HCT116 (cell line): ENCODE measurements around the gene TMCO4. TPM values are rescaled to one million over a fixed set of nuclear protein-coding genes. Genes with fewer than 3 reads are reported as not detected.

Experiments
- ATAC-seq: fragments of 200-7000 bp; cut with Tn5 transposase; 2 replicates; pipeline ENCODE4 v1.9.1; 2020; ENCODE audit warnings: mild to moderate bottlenecking, moderate library complexity
- BruUV-seq: library from RNA; stranded (reverse); fragments of 400-500 nt; replicated peaks from 2 replicates; lab custom pipeline; 2021; lab: Mats Ljungman, UMichigan
- CTCF ChIA-PET: fragments of 300-600 bp; sonication (Branson Sonifier 250); formaldehyde crosslinking; loops from one replicate; lab custom pipeline; 2021; ENCODE audit warnings: antibody characterized with exemption; lab: Charles Lee
- POLR2A ChIA-PET: fragments of 300-600, 350-600 bp; sonication (Branson Sonifier 250); formaldehyde crosslinking; loops from one replicate; lab custom pipeline; 2021; ENCODE audit warnings: antibody characterized with exemption; lab: Charles Lee
- RAD21 ChIA-PET, 2 experiments: fragments of 300-600 bp; sonication (Branson Sonifier 250); formaldehyde crosslinking; loops; one replicate each; lab custom pipeline; 2023; ENCODE audit warnings: low total read pairs in 2 of 2; ENCODE audit not compliant: uncharacterized antibody in 2 of 2, unreplicated experiment in 2 of 2, low non-redundant PET in 1 of 2; lab: Charles Lee
- DNase-seq: peaks from one replicate; pipeline ENCODE4 v3.0.0-alpha.2; 2010; ENCODE audit warnings: low read depth, low spot score
- H2AFZ ChIP-seq: fragments of 200-600 bp; shearing (Covaris generic), sonication (generic); 2 replicates; pipeline ENCODE4 v1.6.1; 2017; ENCODE audit warnings: low read depth, mixed run types, mixed read lengths, antibody characterized with exemption, low read length; ENCODE audit not compliant: poor library complexity, severe bottlenecking
- H3K27ac ChIP-seq: 2 replicates; pipeline ENCODE4 v1.5.1; 2012; ENCODE audit warnings: low read depth, low read length
- H3K27me3 ChIP-seq: fragments of 200-600 bp; sonication (generic); 2 replicates; pipeline ENCODE4 v1.6.1; 2016; ENCODE audit warnings: mixed run types, low read length, mixed read lengths; ENCODE audit not compliant: insufficient read depth
- H3K36me3 ChIP-seq, 2 experiments: fragments of 200-500 bp in 1 of 2; fragments of 200-600 bp in 1 of 2; sonication (Bioruptor generic) in 1 of 2; sonication (generic) in 1 of 2; 2 replicates each; pipeline versions ENCODE4 v1.5.1 to v1.6.1; 2014 to 2016; ENCODE audit warnings: low read length in 2 of 2, inconsistent platforms in 1 of 2, mixed read lengths in 1 of 2, mixed run types in 1 of 2; ENCODE audit not compliant: insufficient read depth in 2 of 2, control insufficient read depth in 1 of 2
- H3K4me1 ChIP-seq, 2 experiments: fragments of 200-600 bp in 1 of 2; sonication (generic) in 1 of 2; 2 replicates each; pipeline versions ENCODE4 v1.5.1 to v1.6.1; 2012 to 2017; ENCODE audit warnings: low read length in 2 of 2, inconsistent platforms in 1 of 2, mild to moderate bottlenecking in 1 of 2, mixed read lengths in 1 of 2, mixed run types in 1 of 2, moderate library complexity in 1 of 2; ENCODE audit not compliant: insufficient read depth in 2 of 2, control insufficient read depth in 1 of 2
- H3K4me2 ChIP-seq: fragments of 200-600 bp; sonication (generic); 2 replicates; pipeline ENCODE4 v1.6.1; 2017; ENCODE audit warnings: mixed run types, low read length, mixed read lengths
- H3K4me3 ChIP-seq, 2 experiments: fragments of 200-600 bp in 1 of 2; sonication (generic) in 1 of 2; replicated peaks in 1 of 2; 2 replicates each; pipeline ENCODE4 v1.5.1; 2011 to 2016; ENCODE audit warnings: low read length in 2 of 2, control low read depth in 1 of 2, low read depth in 1 of 2, mild to moderate bottlenecking in 1 of 2, mixed read lengths in 1 of 2, mixed run types in 1 of 2
- H3K79me2 ChIP-seq: fragments of 200-600 bp; sonication (generic); 2 replicates; pipeline ENCODE4 v1.6.1; 2017; ENCODE audit warnings: mild to moderate bottlenecking, mixed run types, low read length, moderate library complexity, mixed read lengths; ENCODE audit not compliant: insufficient read depth
- H3K9ac ChIP-seq: fragments of 200-600 bp; sonication (generic); 2 replicates; pipeline ENCODE4 v1.6.1; 2016; ENCODE audit warnings: low read length, mixed read lengths
- H3K9me2 ChIP-seq: fragments of 200-600 bp; sonication (generic), shearing (Covaris generic); 2 replicates; pipeline ENCODE4 v1.6.1; 2017; ENCODE audit warnings: mixed run types, mild to moderate bottlenecking, moderate library complexity; ENCODE audit not compliant: insufficient read depth
- H3K9me3 ChIP-seq, 2 experiments: fragments of 200-500 bp in 1 of 2; fragments of 200-600 bp in 1 of 2; sonication (Bioruptor generic) in 1 of 2; sonication (generic) in 1 of 2; 2 replicates each; pipeline ENCODE4 v1.6.1; 2014 to 2017; ENCODE audit warnings: low read length in 2 of 2, mixed read lengths in 2 of 2, inconsistent platforms in 1 of 2, low read depth in 1 of 2, mild to moderate bottlenecking in 1 of 2, mixed run types in 1 of 2, moderate library complexity in 1 of 2; ENCODE audit not compliant: control insufficient read depth in 1 of 2, insufficient read depth in 1 of 2
- H4K20me1 ChIP-seq: fragments of 200-600 bp; sonication (generic), shearing (Covaris generic); 2 replicates; pipeline ENCODE4 v1.6.1; 2017; ENCODE audit warnings: mixed run types, mild to moderate bottlenecking, moderate library complexity; ENCODE audit not compliant: insufficient read depth
- EGR1 ChIP-seq: IDR thresholded peaks from 2 replicates; pipeline ENCODE4 v1.6.1; 2012; ENCODE audit warnings: low read depth
- ELF1 ChIP-seq: IDR thresholded peaks from 2 replicates; pipeline ENCODE4 v1.6.1; 2012; ENCODE audit warnings: low read depth, borderline replicate concordance
- POLR2A ChIP-seq: IDR thresholded peaks from 2 replicates; pipeline ENCODE4 v1.7.0; 2011; ENCODE audit warnings: borderline replicate concordance; ENCODE audit not compliant: insufficient read depth, insufficient read length; ENCODE audit errors: extremely low read depth
- POLR2AphosphoS5 ChIP-seq: IDR thresholded peaks from 2 replicates; pipeline ENCODE4 v1.6.1; 2011; ENCODE audit warnings: mild to moderate bottlenecking, low read depth, low read length, moderate library complexity
- RAD21 ChIP-seq: IDR thresholded peaks from 2 replicates; pipeline ENCODE4 v1.6.1; 2012; ENCODE audit warnings: low read depth, mild to moderate bottlenecking
- YY1 ChIP-seq: IDR thresholded peaks from 2 replicates; pipeline ENCODE4 v1.6.1; 2011; ENCODE audit warnings: low read length, low read depth, moderate library complexity, mild to moderate bottlenecking; ENCODE audit not compliant: insufficient replicate concordance; ENCODE audit errors: extremely low read depth
- ZNF274 ChIP-seq: fragments of 200-500 bp; sonication (Bioruptor generic); IDR thresholded peaks from 2 replicates; pipeline ENCODE4 v1.6.1; 2014; ENCODE audit warnings: mild to moderate bottlenecking, low read depth, low read length, inconsistent platforms
- intact Hi-C: fragments of 100-400 bp; cut with micrococcal nuclease; formaldehyde crosslinking; loops from 2 replicates; pipeline ENCODE4 v1.10.0; 2022
- total RNA-seq: library from RNA; stranded (reverse); gene quantifications from one replicate; pipeline ENCODE4 v1.2.1, GENCODE V29; 2021; ENCODE audit not compliant: unreplicated experiment

TMCO4 gene
- total RNA-seq, 1 experiment from 2014 or later = 12.7 TPM

DNA sequence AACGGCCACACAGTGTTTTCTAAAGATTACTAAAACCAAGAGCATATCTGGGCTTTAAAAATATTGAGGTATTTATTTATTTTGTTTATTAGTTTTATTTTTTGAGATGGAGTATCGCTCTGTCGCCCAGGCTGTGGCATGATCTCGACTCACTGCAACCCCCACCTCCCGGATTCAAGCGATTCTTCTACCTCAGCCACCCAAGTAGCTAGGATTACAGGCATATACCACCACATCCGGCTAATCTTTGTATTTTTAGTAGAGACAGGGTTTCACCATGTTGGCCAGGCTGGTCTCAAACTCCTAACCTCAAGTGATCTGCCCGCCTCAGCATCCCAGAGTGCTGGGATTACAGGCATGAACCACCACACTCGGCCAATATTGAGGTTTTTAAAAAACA is 23.9 kb downstream of the TMCO4 start:
- Histone ChIP-seq H3K9me2 (no peaks in the 10 kb centered on the region), H4K20me1 (no peaks in the 10 kb centered on the region), H3K4me2 (no peak overlapping the region), H3K9ac (no peak overlapping the region), H3K4me3 (no peak overlapping the region), H3K36me3 (no peaks in the 10 kb centered on the region), H3K4me1 (no peaks in the 10 kb centered on the region; a peak in 1 of 4 replicates), H3K27me3 (no peaks in the 10 kb centered on the region), H3K27ac (no peak overlapping the region), H3K9me3 (no peaks in the 10 kb centered on the region), H2AFZ (no peak overlapping the region), H3K79me2 (no peaks in the 10 kb centered on the region)
- POLR2A ChIA-PET = no interaction called here
- DNase-seq = no peak
- CTCF ChIA-PET = no interaction called here
- no peak for TF ChIP-seq YY1
- TF ChIP-seq EGR1 = no peak
- TF ChIP-seq POLR2AphosphoS5 = no peak
- TF ChIP-seq RAD21 = no peak
- TF ChIP-seq ELF1 = no peak
- intact Hi-C loops = no loop called here
- BruUV-seq = no TSS peak
- ATAC-seq = no peak
- RAD21 ChIA-PET = no interaction called here

DNA sequence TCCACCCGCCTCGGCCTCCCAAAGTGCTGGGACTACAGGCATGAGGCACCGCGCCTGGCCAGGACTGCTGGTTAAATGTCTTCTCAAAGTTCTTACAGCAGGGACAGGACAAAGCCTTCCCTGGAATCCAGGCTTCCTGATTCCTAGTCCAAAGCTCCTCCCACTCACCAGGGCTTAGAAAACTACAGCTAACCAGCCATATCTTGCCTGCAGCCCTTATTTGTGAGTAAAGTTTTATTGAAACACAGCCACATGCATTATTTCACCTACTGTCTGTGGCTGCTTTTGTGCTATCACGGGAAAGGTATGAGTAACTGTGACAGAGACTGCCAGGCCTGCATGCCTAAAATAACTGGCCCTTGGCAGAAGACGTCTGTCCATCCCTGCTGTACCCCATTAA is 24.4 kb downstream of the TMCO4 start:
- intact Hi-C loops = no loop called here

More for the DNA sequence above, 24.4 kb downstream of the TMCO4 start:
- Histone ChIP-seq H3K79me2 (no peaks in the 10 kb centered on the region), H2AFZ (no peak overlapping the region), H3K27me3 (no peaks in the 10 kb centered on the region), H3K4me1 (no peaks in the 10 kb centered on the region; a peak in 1 of 4 replicates), H3K36me3 (no peaks in the 10 kb centered on the region), H3K4me3 (no peak overlapping the region), H3K9ac (no peak overlapping the region), H4K20me1 (no peaks in the 10 kb centered on the region), H3K9me3 (no peaks in the 10 kb centered on the region), H3K27ac (no peak overlapping the region)
- no peak for DNase-seq
- no TSS peak for BruUV-seq
- ATAC-seq = no peak
- RAD21 ChIA-PET = no interaction called here
- POLR2A ChIA-PET = no interaction called here
- TF ChIP-seq POLR2A (no peak), ZNF274 (no peak)
- TF ChIP-seq, all 23 proteins: peak for 0
- Histone ChIP-seq H3K4me2 (no peak overlapping the region), H3K9me2 (no peaks in the 10 kb centered on the region)
- CTCF ChIA-PET = no interaction called here
